ENCODE results near the gene SKIC3. TPM values are rescaled to one million over a fixed set of nuclear protein-coding genes. Genes with fewer than 3 reads are reported as not detected.
A peak's percentile ranks its signal among the peaks of the same experiment; 100 is the strongest.

Gene SKIC3
- total RNA-seq, 1 donor from 2014 or later = 152 TPM

- DNase-seq (ENCODE audit: low spot score in 2 of 2) = no peak
- FAIRE-seq = no peak
Measured at GRCh38 chr5:95532415-95532814, 22.4 kb downstream of the SKIC3 start.

DNA sequence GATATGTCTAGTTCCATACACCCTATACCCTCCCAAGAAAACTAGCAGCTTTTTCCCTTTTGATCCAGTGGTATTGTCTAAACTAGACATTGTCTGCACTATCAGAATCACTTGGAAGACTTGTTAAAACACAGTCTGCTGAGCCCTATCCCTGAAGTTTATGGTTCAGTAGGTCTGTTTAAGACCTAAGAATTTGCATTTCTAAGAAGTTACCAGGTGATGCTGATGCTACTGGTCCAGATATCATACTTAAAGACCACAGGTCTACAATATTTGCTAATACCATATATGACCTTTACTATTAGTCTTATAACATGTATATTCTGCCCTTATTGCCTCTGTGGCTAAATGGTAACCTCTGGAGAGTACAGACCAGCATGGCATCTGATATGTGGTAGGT lies 23.3 kb downstream of the SKIC3 start:
- FAIRE-seq (no peak), DNase-seq (ENCODE audit: low spot score in 2 of 2) (no peak)

- DNase-seq (ENCODE audit: low spot score in 2 of 2) (no peak), FAIRE-seq (no peak)
Measured at GRCh38 chr5:95530416-95530815, 24.4 kb downstream of the SKIC3 start.

- FAIRE-seq = no peak
- no peak for DNase-seq (ENCODE audit: low spot score in 2 of 2)
Measured at GRCh38 chr5:95528565-95528964, 26.2 kb downstream of the SKIC3 start.

- FAIRE-seq (no peak), DNase-seq (ENCODE audit: low spot score in 2 of 2) (no peak)
Measured at GRCh38 chr5:95526871-95527270, 27.9 kb downstream of the SKIC3 start.

DNA sequence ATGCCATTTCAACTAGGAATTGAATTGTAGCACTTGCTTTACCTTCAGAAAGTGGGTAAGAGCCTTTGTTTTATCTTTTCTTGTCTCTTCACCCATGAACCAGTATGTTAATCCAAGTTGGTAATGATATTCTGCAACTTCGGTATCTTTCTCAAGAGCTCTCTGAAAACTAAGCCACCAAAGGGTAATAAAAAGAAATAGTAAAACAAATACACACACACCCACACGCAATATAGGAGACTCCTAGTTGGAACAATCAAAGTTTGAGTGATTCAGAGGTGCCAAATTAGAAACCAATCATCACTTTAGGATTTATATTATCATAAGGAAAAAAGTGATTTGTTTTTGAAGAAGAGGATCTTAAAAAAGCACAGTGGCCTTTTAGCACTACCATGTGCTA lies 30.4 kb downstream of the SKIC3 start:
- FAIRE-seq = no peak
- no peak for DNase-seq (ENCODE audit: low spot score in 2 of 2)

DNA sequence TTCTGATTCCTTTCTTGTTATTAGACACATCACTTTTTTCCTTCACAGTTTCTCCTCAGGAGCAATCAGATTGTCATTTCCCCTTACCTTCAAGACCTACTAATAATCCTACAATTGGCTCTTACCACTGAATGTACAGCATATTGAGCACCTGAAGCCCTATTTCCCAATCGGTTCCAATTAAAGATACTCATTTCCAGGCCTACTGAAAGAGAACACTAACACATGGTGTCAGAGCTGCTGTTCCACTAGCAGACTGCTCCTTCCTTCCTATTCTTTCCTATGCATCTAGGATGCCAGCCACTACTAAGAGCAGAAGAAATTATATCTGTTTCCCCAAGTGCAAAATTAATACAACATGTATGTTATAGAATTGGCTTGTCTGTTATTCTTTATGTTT lies 34.6 kb downstream of the SKIC3 start:
- no peak for DNase-seq (ENCODE audit: low spot score in 2 of 2)
- FAIRE-seq = no peak

- FAIRE-seq (no peak), DNase-seq (ENCODE audit: low spot score in 2 of 2) (no peak)
Measured at GRCh38 chr5:95519681-95520080, 35.1 kb downstream of the SKIC3 start.

- FAIRE-seq = no peak
- no peak for DNase-seq (ENCODE audit: low spot score in 2 of 2)
Measured at GRCh38 chr5:95519151-95519550, 35.6 kb downstream of the SKIC3 start.

GRCh38 chr5:95518417-95518816 lies 36.4 kb downstream of the SKIC3 start:
- DNase-seq (ENCODE audit: low spot score in 2 of 2) (no peak), FAIRE-seq (no peak)

GRCh38 chr5:95511606-95512005 lies 43.2 kb downstream of the SKIC3 start:
- DNase-seq (ENCODE audit: low spot score in 2 of 2) (no peak), FAIRE-seq (no peak)

DNA sequence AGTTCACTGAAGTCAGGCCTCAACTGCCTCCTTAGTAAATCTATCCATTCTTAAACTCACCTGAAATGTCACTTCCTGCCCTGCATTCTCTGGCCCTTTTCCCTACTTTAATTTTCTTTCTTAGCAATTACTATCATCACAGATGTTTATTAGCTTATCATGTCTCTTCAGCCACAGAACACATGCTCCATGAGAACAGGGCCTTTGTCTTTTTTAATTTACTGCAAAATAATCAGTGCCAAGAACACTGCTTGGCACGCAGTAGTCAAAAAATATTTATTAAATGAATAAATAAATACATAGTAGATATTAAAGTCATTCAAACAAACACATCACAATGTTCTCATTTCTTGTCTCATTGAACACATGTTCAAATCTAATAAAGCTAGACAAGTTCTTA lies 46.2 kb downstream of the SKIC3 start:
- DNase-seq (ENCODE audit: low spot score in 2 of 2) (no peak), FAIRE-seq (peak; percentile 43)

Small RNA genes lying within 50 kb of the gene (small RNA-seq; reads per million reads assigned to genes)
- gene RNU6-308P = not detected

Other genes with a start within 250 kb of the SKIC3 start
- not detected for gene FAM81B, start 163.6 kb downstream of the SKIC3 start, total RNA-seq
- 13.0 TPM for gene ARSK, start 124 bp upstream of the SKIC3 start, total RNA-seq
- gene GPR150, start 65.1 kb upstream of the SKIC3 start, total RNA-seq = not detected
- 1.2 TPM for gene RFESD, start 91.8 kb upstream of the SKIC3 start, total RNA-seq
- gene SPATA9, start 128.0 kb upstream of the SKIC3 start, total RNA-seq = 0.82 TPM
- gene RHOBTB3, start 176.4 kb upstream of the SKIC3 start, total RNA-seq = 312 TPM

All from frontal cortex (tissue), 4 donors.